Panc1 (cell line): ENCODE measurements around the gene WIZ. TPM values are rescaled to one million over a fixed set of nuclear protein-coding genes. Genes with fewer than 3 reads are reported as not detected.
A peak's percentile ranks its signal among the peaks of the same experiment; 100 is the strongest.

Source experiments
- ATAC-seq: fragments of 200-7000 bp; cut with Tn5 transposase; 2 replicates; pipeline ENCODE4 v1.9.1; 2020; ENCODE audit warnings: mild to moderate bottlenecking, moderate library complexity
- BruUV-seq: library from RNA; stranded (reverse); fragments of 400-500 nt; replicated peaks from 2 replicates; lab custom pipeline; 2021; lab: Mats Ljungman, UMichigan
- CTCF ChIA-PET: fragments of 300-600 bp; sonication (Branson Sonifier 250); formaldehyde crosslinking; loops from one replicate; lab custom pipeline; 2022; ENCODE audit warnings: antibody characterized with exemption; lab: Charles Lee
- POLR2A ChIA-PET: fragments of 300-600 bp; sonication (Branson Sonifier 250); formaldehyde crosslinking; loops from one replicate; lab custom pipeline; 2022; ENCODE audit warnings: antibody characterized with exemption; lab: Charles Lee
- DNase-seq: peaks from one replicate; pipeline ENCODE4 v3.0.0-alpha.2; 2010; ENCODE audit warnings: low read depth, low spot score
- H3K27ac ChIP-seq: 2 replicates; pipeline ENCODE4 v1.5.1; 2011; ENCODE audit warnings: mild to moderate bottlenecking, low read length, inconsistent platforms
- H3K27me3 ChIP-seq: fragments of 200-500 bp; sonication (Bioruptor generic); 2 replicates; pipeline ENCODE4 v1.6.0; 2014; ENCODE audit warnings: low read length, inconsistent platforms; ENCODE audit not compliant: control insufficient read depth, insufficient read depth
- H3K36me3 ChIP-seq: fragments of 200-500 bp; sonication (Bioruptor generic); 2 replicates; pipeline ENCODE4 v1.5.1; 2014; ENCODE audit warnings: inconsistent platforms, mild to moderate bottlenecking, low read length, moderate library complexity; ENCODE audit not compliant: control insufficient read depth, insufficient read depth
- H3K4me1 ChIP-seq: 2 replicates; pipeline ENCODE4 v1.5.1; 2011; ENCODE audit warnings: inconsistent platforms, mild to moderate bottlenecking, low read length, moderate library complexity; ENCODE audit not compliant: control insufficient read depth, insufficient read depth
- H3K4me3 ChIP-seq, 2 experiments: 2 replicates each; pipeline ENCODE4 v1.5.1; 2011 to 2012; ENCODE audit warnings: low read depth in 2 of 2, low read length in 2 of 2, mild to moderate bottlenecking in 2 of 2, inconsistent platforms in 1 of 2, moderate library complexity in 1 of 2
- H3K9me3 ChIP-seq: fragments of 200-500 bp; sonication (Bioruptor generic); 2 replicates; pipeline ENCODE4 v1.5.1; 2014; ENCODE audit warnings: low read depth, mild to moderate bottlenecking, inconsistent platforms, low read length, moderate library complexity; ENCODE audit not compliant: control insufficient read depth, insufficient read depth
- POLR2AphosphoS5 ChIP-seq: IDR thresholded peaks from 2 replicates; pipeline ENCODE4 v1.6.1; 2012; ENCODE audit warnings: mild to moderate bottlenecking, low read depth, low read length, moderate library complexity
- SIN3A ChIP-seq: IDR thresholded peaks from 2 replicates; pipeline ENCODE4 v1.6.1; 2012; ENCODE audit warnings: low read depth, mild to moderate bottlenecking, low read length, moderate library complexity, borderline replicate concordance; ENCODE audit not compliant: insufficient read depth
- TCF7L2 ChIP-seq: IDR thresholded peaks from 2 replicates; pipeline ENCODE4 v1.6.1; 2011; ENCODE audit warnings: mild to moderate bottlenecking, low read depth, low read length, inconsistent platforms
- in situ Hi-C: cut with HindIII; loops from 2 replicates; pipeline ENCODE4 v1.10.0; 2016; ENCODE audit warnings: low sequenced_read_pairs, low pct_unique_long_range_greater_than_20kb
- intact Hi-C: fragments of 100-400 bp; cut with micrococcal nuclease; formaldehyde crosslinking; loops from one replicate; pipeline ENCODE4 v1.10.0; 2022; ENCODE audit not compliant: unreplicated experiment
- total RNA-seq: library from RNA; stranded (reverse); gene quantifications from one replicate; pipeline ENCODE4 v1.2.1, GENCODE V29; 2021; ENCODE audit not compliant: unreplicated experiment
- TF ChIP-seq, protein P1 (sequence below), 2 experiments: IDR thresholded peaks; 2 replicates each; pipeline ENCODE4 v1.6.1; 2011 to 2012; ENCODE audit warnings: low read depth in 2 of 2, control low read depth in 1 of 2, low read length in 1 of 2, mild to moderate bottlenecking in 1 of 2, moderate library complexity in 1 of 2; ENCODE audit not compliant: insufficient read depth in 1 of 2
- TF ChIP-seq, protein P2 (sequence below): fragments of 450-650 bp; IDR thresholded peaks from 2 replicates; pipeline ENCODE4 v1.5.1; 2017; ENCODE audit warnings: mild to moderate bottlenecking

The WIZ gene
- total RNA-seq, 1 experiment from 2014 or later = 41.9 TPM

DNA sequence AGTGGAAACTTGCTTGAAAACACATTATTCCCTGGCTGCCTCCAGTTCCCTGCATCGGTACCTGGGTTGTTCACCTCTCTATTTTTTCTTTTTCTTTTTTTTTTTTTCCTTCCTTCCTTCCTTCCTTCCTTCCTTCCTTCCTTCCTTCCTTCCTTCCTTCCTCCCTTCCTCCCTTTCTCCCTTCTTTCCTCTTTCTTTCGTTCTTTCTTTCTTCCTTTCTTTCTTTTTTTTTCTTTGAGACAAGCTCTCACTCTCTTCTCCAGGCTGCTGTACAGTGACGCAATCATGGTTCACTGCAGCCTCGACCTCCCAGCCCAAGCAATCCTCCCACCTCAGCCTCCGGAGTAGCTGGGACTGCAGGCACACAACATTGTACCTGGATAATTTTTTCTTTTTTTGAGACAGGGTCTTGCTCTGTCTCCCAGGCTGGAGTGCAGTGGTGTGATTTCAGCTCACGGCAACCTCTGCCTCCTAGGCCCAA lies 18.0 kb upstream of the WIZ start:
- TF ChIP-seq, protein P1, sequence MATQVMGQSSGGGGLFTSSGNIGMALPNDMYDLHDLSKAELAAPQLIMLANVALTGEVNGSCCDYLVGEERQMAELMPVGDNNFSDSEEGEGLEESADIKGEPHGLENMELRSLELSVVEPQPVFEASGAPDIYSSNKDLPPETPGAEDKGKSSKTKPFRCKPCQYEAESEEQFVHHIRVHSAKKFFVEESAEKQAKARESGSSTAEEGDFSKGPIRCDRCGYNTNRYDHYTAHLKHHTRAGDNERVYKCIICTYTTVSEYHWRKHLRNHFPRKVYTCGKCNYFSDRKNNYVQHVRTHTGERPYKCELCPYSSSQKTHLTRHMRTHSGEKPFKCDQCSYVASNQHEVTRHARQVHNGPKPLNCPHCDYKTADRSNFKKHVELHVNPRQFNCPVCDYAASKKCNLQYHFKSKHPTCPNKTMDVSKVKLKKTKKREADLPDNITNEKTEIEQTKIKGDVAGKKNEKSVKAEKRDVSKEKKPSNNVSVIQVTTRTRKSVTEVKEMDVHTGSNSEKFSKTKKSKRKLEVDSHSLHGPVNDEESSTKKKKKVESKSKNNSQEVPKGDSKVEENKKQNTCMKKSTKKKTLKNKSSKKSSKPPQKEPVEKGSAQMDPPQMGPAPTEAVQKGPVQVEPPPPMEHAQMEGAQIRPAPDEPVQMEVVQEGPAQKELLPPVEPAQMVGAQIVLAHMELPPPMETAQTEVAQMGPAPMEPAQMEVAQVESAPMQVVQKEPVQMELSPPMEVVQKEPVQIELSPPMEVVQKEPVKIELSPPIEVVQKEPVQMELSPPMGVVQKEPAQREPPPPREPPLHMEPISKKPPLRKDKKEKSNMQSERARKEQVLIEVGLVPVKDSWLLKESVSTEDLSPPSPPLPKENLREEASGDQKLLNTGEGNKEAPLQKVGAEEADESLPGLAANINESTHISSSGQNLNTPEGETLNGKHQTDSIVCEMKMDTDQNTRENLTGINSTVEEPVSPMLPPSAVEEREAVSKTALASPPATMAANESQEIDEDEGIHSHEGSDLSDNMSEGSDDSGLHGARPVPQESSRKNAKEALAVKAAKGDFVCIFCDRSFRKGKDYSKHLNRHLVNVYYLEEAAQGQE (IDR thresholded peaks at IDR 0.05; ENCODE audit: insufficient read depth in 1 of 2, low read depth in 2 of 2, low read length in 1 of 2) = no peak
- TF ChIP-seq SIN3A = no peak
- TF ChIP-seq POLR2AphosphoS5 = no peak
- no peak for TF ChIP-seq TCF7L2
- TF ChIP-seq, protein P2, sequence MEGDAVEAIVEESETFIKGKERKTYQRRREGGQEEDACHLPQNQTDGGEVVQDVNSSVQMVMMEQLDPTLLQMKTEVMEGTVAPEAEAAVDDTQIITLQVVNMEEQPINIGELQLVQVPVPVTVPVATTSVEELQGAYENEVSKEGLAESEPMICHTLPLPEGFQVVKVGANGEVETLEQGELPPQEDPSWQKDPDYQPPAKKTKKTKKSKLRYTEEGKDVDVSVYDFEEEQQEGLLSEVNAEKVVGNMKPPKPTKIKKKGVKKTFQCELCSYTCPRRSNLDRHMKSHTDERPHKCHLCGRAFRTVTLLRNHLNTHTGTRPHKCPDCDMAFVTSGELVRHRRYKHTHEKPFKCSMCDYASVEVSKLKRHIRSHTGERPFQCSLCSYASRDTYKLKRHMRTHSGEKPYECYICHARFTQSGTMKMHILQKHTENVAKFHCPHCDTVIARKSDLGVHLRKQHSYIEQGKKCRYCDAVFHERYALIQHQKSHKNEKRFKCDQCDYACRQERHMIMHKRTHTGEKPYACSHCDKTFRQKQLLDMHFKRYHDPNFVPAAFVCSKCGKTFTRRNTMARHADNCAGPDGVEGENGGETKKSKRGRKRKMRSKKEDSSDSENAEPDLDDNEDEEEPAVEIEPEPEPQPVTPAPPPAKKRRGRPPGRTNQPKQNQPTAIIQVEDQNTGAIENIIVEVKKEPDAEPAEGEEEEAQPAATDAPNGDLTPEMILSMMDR = no peak
- CTCF ChIA-PET = no interaction called here
- Histone ChIP-seq H3K27ac (no peak overlapping the region), H3K4me1 (no peaks in the 10 kb centered on the region), H3K4me3 (no peak overlapping the region), H3K27me3 (no peaks in the 10 kb centered on the region), H3K9me3 (no peaks in the 10 kb centered on the region), H3K36me3 (no peaks in the 10 kb centered on the region)
- in situ Hi-C loops (no loop called here), intact Hi-C loops (no loop called here)
- ATAC-seq (no peak), DNase-seq (no peak)
- BruUV-seq = no TSS peak
- POLR2A ChIA-PET = interaction anchor here (0.7 kb wide), 1 partner anchor 449 kb away, joined by 5 read pairs; no protein-coding TSS in a partner anchor

DNA sequence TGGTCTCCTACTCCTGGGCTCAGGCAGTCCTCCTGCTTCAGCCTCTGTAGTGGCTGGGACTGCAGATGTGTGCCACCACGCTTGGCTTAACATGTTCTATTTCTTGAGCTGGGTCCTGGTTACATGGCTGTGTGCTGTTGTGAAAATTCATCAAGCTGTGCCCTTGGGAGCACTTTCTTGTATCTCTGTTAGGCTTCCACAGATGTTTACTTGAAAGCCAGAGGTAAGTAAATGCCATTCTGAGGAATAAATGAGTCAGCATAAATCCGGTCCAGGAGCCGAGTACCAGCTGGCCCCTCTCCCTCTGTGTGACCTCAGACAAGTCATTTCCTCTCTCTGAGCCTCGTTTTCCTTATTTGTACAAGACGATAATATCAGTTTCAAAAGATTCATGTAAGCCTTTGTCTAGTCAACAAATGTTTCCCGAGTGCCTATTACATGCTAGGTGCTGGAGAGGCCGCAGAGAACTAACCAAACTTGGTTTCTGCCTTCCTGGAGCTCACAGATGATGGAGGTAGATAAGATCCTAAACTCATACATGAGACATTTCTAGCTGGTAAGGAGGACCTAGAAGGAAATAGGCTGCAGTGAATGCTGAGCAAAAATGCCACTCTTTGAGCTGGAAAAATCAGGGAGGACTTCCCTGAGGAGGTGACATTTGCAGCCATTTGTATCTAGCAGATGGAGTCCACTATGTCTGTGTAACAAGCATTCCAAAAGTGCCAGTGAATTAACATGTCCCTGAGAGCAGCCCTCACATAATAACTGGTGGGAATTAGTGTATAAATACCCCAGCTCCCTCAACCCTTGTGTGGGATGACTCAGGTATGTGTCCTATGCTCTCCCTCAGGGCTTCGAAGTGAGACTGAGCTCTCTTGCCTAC lies 17.3 kb upstream of the WIZ start:
- no peak overlapping the region for H3K27ac ChIP-seq
- no peaks in the 10 kb centered on the region for H3K27me3 ChIP-seq
- H3K4me3 ChIP-seq = no peak overlapping the region
- intact Hi-C loops = no loop called here
- POLR2A ChIA-PET = no interaction called here
- DNase-seq (no peak), ATAC-seq (peak; percentile 66; the same call in 1 of the 2 replicates)
- CTCF ChIA-PET = no interaction called here
- H3K9me3 ChIP-seq = no peaks in the 10 kb centered on the region
- BruUV-seq = no TSS peak
- TF ChIP-seq, protein P1 (IDR thresholded peaks at IDR 0.05; ENCODE audit: insufficient read depth in 1 of 2, low read depth in 2 of 2, low read length in 1 of 2) = no peak
- no peak for TF ChIP-seq SIN3A
- TF ChIP-seq, protein P2 = no peak
- no peak for TF ChIP-seq POLR2AphosphoS5
- TF ChIP-seq TCF7L2 = no peak
- in situ Hi-C loops = no loop called here
- no peaks in the 10 kb centered on the region for H3K4me1 ChIP-seq
- no peaks in the 10 kb centered on the region for H3K36me3 ChIP-seq
